DMS 273 (cell line): ENCODE data around the gene DIP2C.
"Not testable (repeated sequence)": the region's sequence is repeated elsewhere in the genome, so short reads cannot be mapped to it uniquely, and the experiment has no call there.

ENCODE experiments used
- DNase-seq: peaks from one replicate; lab custom pipeline; 2025; ENCODE audit not compliant: unreplicated experiment; lab: John Stamatoyannopoulos, UW

DIP2C gene

DNA sequence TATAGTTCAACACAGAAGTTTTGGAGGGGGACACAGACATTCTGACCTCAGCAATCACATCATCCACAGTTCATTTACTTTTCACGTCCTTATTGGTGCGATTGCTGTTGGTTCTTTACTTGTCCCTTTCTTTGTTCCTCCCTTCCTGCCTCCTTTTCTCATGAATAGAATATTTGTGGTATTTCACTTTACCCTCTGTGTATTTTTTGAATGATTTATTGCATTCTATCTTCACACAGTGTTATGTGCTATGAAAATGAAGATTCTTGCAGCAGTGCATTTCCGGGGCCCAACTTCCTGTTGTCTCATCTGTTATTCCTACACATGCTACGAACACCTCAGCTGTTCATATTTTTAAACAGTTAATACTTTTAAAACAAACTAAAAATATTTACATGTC, 374.6 kb downstream of the DIP2C start:
- DNase-seq, result no peak

- no peak for DNase-seq
Measured at GRCh38 chr10:314381-314780, 375.1 kb downstream of the DIP2C start.

- no peak for DNase-seq
Measured at GRCh38 chr10:311901-312665, 377.4 kb downstream of the DIP2C start.

DNA sequence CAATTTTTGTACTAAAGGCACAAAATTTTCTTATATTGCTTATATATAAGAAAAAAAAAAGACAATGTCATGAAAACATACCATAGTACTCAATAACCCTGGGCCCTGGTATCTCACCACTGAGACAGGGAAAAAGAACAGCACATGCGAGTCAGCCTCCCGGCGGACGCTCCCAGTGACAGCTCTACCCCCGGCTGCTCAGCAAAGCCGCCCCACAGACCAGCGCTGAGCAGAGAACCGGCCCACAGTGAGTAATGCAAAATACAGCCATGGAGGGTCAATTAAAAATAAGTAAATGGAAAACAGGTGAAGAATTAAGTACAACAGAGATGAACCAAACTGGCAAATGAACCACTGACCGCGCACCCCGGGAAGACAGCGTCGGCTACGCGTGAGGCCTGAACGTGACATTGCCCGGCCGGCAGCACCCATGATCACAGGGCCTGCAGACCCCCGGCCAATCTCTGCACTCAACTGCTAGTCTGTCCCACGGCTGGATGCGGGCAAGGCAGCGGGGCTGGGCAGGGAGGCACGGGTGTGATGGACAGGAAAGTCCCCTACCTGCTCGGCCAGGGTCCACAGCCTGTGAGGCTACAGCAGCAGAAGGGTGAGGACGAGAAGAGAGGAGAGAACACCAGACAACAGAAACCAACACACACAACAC, 378.4 kb downstream of the DIP2C start:
- DNase-seq, result no peak

DNA sequence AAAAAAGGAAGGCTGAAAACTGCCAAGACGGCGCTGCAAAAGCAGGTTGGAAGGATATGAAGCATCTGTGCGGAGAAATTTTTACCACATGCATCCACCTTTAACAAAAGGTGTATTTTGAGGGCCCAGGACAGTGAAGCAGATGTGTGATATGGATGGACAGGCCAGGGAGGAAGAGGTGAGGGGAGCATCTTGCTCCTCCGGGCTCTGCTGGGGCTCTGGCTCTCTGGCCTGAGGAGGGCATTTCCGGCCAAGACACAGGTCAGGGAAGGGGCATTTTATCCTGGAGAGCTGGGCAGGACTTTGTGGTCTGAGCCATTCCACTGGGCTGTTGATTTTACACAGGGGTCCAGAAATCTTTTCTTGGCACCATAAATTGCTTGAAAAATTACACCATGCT, 379.1 kb downstream of the DIP2C start:
- DNase-seq, result no peak

DNA sequence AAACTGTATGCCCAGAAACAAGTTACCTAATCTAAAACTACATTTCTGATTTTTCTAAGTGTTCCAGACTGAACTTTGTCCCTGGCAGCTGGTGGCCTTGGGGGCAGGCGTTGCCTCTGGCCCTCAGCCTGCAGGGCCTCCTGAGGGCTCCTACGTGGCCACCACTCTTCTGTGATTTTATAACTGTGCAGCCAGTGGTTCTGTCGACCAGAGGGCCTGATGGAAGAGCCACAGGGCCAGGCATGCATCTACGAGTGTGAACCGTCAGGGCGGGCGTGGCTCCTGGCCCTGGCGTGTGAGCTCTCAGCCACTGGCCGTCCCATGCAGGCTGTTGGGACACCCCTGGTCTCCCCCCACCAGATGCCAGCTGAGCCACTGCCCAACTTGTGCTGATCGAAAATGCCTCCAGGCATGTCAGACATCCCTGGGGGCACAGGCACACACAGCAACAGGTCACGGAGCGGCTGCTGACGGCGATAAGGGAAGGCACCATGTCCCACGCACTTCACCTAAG, 380.8 kb downstream of the DIP2C start:
- no peak for DNase-seq

DNA sequence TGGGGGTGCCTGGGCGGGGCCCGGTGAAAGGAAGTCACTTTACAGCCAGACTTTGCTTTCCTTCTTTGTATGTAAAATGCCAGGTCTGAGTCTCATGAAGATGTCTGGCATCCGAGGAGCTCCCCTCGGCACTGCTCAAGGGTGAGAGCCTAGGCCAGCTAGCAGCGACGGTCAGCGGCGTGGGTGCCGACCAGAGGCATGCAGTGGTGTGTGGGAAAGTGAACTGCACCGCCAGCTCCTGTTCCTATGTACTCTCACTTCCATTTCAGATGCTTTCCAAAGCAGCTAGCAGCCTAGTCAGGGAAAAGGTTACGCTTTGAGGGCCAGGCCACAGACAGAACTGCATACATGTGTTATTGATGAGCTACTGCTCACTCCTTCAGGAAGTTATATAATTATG, 381.4 kb downstream of the DIP2C start:
- no peak for DNase-seq

- no peak for DNase-seq
Measured at GRCh38 chr10:307659-308058, 381.8 kb downstream of the DIP2C start.

DNA sequence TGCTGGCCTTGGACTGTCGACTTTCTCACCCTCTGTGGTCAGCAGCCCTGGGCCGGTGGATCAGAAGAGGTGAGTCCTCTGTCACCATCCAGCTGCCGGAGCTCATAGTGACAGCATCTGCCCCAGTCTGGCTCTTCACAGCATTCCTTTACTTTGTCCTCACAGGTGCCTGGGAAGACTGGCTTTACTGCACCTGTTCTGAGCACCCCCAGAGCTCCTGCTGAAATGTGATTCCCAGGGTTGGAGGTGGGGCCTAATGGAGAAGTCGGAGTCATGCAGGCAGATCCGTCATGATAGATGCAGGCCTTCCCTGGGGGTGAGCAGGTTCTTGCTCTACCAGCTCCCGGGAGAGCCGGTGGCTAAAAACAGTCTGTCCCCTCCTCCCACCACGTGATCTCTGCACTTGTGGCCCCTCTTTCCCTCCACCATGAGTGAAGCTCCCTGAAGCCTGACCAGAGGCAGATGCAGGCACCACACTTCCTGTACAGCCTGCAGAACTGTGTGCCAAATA, 382.7 kb downstream of the DIP2C start:
- DNase-seq, result no peak

- DNase-seq, result no peak
Measured at GRCh38 chr10:306007-306674, 383.3 kb downstream of the DIP2C start.

DNA sequence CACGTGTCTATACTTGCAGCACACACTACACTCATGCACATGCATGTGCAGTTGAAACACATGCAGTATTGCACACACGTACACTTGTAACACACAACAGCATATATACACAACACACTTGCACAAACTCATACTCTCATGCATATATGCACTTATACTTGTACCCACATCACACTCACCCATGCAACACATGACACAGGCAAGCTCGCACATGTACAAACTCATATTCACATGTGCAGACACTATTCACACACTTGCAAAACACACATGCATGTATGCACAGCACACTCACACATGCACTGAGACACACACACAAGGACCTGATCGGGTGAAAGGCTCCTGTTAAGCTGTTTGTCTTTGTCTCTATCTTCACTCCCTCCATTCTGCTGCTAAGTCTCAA, 384.4 kb downstream of the DIP2C start:
- DNase-seq, result no peak

DNA sequence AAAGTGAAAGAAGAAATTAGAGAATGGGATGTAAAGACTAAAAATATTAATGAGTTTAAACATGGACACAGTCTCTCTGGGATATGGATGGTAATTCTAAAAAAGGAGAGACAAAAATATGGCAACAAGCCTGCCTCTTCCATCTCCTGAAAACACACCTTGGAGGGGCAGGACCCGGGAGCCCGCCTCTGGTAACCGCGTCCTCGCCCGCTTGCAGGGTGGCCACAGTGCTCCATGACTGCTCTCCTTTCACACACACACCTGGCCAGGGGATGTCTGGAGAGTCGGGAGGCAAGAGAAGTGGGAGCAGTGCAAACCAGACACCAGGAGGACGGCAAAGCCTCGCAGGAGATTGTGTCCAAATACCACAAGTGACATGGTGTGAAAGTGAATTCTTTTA, 387.9 kb downstream of the DIP2C start:
- DNase-seq, result no peak

DNA sequence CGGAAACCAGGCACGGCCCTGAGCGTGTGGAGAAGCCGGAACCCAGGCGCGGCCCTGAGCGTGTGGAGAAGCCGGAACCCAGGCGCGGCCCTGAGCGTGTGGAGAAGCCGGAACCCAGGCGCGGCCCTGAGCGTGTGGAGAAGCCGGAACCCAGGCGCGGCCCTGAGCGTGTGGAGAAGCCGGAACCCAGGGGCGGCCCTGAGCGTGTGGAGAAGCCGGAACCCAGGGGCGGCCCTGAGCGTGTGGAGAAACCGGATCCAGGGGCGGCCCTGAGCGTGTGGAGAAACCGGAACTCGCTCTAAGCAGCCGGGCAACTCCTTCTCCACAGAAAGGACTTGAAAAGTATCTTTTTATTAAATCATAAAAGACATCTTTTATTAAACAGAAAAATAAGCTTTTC, 388.9 kb downstream of the DIP2C start:
- not testable (repeated sequence) for DNase-seq

- no peak for DNase-seq
Measured at GRCh38 chr10:299969-300368, 389.5 kb downstream of the DIP2C start.

DNA sequence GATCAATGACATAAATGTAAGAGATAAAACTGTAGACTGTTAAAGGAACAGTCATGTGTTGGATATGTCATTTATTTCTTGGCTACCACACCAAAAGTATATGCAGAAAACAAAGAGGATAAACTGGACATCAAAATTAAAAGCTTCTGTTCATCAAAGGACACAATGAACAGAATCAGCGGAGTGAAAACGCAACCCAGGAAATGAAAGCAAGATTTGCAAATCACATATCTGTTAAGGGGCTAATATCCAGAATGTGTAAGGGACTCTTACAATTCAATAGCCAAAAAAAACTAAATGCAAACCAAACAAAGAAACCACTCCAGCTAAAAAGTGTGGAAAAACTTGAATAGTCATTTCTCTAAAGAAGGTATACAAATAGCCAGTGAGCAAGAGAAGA, 390.0 kb downstream of the DIP2C start:
- no peak for DNase-seq

DNA sequence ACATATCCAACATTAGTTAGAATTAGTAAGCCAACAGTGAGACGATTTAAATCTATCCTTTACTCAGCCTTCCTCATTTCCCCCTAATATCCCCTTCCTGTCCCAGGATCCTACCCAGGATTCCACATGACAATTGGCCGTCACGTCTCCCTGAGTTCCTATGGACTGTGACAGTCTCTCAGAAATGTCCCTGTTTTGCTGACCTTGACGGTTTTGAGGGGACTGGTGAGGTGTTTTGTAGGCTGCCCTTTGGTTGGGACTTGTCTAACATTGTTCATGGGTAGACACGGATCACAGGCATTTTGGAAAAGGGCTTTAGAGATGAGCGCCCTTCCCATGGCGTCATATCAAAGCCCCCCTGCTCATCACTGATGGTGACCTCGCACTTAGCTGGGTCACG, 391.4 kb downstream of the DIP2C start:
- DNase-seq, result no peak

GRCh38 chr10:297567-297966, 391.9 kb downstream of the DIP2C start:
- DNase-seq, result no peak

- no peak for DNase-seq
Measured at GRCh38 chr10:293636-294035, 395.8 kb downstream of the DIP2C start.

GRCh38 chr10:290026-290725, 399.3 kb downstream of the DIP2C start:
- no peak for DNase-seq

GRCh38 chr10:289581-289980, 399.9 kb downstream of the DIP2C start:
- DNase-seq, result no peak
